NCI-H187 (cell line): ENCODE data around the gene ARHGAP15.

Experiments
- DNase-seq, 2 experiments: peaks; one replicate each; lab custom pipeline; 2025; lab: John Stamatoyannopoulos, UW

Gene ARHGAP15

DNA sequence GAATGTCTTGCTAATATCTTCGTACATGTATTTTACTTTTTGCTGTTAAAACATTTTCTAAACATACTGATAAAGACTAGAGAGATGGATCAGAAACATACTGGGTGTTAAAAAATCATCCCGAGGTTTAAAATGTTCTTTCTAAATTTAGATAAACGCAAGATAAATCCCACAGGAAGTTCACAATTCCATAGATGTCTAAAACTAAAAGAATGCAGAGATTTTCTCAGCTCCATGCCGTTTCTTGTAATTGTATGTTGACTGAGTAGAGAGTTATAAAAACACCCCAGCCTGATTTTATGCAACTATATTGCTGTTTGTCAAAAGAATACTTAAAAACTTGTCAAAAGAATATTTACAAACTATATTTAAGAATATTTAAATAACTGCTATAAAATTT is 455.7 kb downstream of the ARHGAP15 start:
- no peak for DNase-seq

DNA sequence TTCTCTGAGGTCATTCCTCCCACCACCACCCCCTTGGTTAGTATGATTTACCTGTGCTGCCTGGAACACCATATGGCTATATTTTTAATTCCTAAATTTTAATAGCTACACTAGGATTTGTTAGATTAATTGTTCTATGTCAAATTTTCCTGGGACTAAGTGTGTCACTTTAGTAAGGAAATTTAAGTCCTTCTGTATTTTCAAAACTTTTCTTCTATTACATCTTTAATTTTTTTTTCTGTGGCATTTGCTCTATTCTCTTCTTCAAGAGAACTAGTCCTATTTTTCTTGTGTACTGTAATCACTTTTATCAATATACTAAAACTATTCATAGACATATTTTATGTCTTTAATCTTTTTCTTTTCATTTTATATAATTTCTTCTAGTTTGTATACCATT is 456.9 kb downstream of the ARHGAP15 start:
- DNase-seq, result no peak

DNA sequence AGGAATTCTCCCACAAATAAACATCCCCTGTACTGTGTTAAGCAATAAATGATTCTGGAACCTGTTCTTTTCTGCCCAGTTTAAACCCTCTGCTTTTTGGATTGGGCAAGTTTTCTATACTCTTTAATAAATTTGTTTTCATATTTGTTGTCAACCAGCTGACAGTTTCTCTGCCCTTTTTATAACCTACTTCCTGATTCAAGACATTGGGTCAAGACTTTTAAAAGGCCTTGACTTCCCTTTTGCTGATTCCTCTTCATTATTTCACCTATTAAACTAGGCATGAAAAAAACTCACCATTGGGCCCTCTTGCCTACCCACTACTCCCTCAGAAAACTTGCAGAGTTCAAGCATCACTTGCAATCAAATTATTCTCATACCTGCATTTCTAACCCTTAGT is 459.5 kb downstream of the ARHGAP15 start:
- DNase-seq, result no peak

DNA sequence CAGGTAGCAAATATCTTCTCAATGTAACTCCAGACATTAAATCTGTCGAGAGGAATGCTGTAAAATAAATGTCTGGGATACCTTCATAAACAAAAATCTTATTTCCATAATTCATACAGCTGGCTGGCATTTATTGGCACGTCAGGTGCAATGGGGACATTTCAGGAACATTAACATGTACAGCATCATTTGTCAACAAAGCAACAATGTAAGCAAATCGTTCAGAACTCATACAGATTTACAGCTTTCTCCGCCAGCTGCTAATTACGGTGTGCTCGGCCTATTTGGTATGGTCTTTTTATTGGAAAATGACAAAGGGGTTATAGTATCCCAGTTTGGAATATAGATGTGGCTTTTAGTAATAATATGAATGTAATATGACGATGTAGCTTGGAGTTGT is 464.9 kb downstream of the ARHGAP15 start:
- no peak for DNase-seq

DNA sequence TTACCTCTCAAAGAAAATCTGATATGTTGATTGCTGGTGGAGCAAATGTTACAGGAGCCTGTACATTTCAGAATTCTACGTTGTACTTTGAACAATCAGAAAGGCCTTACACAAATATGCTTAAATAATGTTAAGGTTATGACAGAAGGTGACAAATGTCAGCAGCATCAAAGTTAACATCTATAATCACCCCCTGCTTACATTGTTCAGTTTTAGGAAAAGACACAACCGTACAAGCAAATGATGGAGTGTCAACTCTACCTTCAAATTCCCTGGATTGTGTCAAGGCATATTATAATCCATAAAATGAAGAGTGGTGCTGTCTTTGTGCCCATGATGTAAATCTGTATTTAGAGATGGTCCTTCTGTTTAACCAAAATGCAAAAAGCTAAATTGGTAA is 465.5 kb downstream of the ARHGAP15 start:
- no peak for DNase-seq

DNA sequence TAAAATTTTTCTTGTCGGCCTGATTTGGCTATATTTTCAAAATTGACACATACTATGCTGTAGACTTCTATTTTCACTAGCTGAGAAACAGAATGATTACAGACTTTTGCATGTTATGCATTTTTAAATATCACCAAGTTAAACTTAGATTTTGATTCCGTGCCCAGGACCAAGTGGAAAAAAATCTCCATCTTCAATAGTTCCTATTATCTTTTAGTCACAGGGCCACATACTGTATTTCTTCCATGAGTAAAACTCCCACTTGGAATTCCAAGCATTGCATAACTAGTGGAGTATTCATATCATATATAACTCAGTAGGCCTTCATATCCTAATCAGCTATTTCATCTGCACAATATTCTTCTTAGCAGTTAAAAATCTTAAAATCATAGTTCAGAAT is 470.9 kb downstream of the ARHGAP15 start:
- no peak for DNase-seq

DNA sequence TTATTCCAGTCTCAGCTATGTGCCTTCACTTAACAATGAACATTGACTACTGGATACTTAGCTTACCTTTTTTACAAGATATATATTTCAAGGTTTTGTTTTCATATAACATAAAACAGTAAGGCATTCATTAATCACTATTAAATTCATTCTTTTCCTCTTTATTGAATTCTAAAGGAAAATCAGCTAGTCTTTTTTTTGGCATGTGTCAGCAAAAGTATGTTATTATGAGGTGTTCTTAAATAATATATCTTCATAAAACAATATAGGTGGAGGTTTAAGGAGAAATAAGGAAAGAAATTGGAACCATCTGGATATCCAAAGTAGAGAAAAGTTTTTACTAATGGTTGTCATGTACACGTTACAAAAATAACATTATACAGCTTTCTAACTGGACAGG is 472.6 kb downstream of the ARHGAP15 start:
- no peak for DNase-seq

DNA sequence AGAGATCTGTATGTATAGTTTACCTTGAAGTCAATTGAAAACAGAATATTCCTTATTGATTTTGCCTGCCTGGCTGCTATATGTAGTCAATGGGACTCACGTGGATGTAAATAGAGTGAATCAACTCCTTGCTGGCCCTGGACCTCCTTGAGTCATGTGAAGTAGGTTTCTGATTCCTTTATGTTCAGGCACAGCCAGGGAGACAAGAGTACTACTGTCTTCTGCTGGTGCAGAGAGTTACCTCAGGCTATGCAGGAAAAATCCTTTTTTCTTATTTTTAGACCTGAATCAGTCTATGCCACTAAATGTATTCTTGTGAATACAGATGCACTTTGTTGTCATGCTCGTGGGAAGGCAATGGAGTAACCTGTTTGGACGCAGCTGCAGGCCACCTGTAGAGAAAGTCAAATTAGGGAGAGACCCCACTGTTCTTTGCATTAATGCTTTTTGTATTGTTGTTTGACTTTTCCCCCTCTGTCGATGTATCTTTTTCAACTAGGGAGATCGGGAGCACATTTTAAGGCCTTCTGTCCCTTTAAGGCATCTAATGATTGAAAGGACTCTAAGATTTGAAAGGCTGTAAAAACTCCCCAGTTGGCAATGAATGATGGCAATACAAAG is 473.9 kb downstream of the ARHGAP15 start:
- DNase-seq, result no peak

DNA sequence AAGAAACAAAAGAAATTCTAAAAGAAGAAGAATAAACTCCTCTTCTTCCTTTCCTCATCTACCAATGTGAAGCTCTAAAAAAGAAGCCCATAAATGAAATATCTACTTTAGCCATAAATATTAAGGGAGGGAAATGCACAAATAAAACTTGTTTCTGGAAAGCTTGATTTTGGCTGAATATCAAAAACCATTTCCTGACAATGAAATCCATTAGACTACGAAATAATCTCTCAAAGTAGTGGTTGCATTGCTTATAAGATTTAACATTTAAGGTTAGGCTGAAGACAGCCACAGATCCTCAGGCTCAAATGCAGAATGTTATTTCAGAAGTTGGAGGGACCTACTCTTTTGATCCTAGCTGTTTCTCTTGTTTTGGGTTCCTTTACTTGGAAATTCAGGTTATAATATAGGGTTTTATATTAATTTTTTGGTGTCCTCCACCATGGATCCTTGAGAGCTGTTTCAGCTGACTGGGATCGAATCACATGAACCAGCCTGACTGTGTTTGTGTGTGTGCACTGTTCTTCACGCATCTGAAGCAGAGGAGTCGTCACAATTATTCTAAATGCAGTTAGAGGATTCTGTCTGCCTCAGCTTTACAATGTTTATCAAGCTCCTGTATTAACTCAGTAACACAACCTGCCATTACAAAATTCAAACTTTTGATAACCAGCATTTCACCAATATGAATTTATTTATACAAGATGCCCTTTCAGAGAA is 474.8 kb downstream of the ARHGAP15 start:
- DNase-seq, result no peak

DNA sequence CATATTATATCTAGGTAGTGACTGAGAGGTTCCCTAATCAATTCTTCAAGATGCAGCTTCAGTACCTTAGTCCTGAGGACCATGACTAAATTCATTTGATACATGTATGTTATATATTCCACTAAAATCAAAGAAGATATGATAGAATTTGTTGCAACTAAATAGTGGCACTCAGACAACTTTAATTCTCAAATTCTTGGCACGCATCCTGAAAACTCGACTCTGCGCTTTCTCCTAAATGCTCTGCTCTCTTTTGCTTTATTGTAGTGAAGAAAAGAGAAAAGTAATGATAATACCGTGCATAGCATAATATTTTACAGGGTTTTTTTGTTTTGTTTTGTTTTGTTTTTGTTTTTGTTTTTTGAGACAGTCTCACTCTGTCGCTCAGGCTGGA is 475.3 kb downstream of the ARHGAP15 start:
- no peak for DNase-seq

DNA sequence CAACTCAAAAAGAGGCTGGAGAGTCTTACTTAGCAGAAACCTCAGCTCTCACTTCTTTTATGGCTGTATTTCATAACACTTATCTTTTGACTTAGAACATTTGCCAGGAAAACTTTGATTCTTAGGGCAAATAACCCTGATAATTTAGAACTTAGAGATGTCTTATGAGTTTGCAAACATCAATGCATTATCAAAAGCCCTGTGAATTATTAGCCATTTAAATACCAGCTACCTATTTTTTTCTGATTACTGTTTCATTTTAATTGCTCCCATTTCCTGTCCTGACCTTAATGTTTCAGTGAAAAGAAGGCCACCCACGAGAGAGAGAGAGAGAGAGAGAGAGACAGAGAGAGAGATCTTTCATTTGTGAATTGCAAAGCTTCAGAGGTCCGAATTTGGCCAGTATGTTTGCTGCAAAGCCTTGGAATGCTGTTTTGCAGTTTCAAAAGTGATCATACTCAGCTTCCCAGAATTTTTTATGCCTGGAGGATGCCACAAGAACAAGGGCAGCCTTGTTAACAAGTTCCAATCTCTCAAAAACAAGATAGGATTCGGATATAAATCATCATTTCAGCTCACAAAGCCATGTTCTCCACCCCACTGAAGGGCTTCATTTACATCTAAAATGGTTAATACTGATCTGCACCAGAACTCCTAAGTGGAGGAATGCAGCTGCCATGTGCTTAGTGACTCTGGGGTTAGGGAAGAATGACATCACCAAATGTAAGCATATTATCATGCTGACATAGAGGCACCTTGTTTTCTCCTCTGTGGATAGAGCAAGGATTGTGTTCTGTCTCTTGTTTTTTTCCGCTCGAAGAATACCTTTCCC is 478.2 kb downstream of the ARHGAP15 start:
- no peak for DNase-seq

DNA sequence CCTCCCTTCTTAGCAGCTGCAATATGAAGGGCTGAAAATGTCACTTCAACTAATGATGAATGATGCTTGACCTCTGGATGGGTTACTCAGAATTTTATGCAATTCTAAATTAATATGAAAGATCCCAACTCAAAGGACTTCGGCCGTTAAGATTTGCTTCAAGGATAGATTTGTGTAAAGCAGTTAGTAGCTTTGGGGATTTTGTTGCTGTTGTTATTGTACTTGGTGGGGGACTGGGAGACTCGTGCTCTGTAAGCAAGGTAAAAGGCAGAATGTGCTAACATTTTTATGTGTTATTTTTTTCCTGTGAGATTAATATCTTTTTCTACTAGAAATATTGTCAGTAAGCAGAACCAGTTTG is 478.8 kb downstream of the ARHGAP15 start:
- peak in 1 of 2 experiments; percentile 21 for DNase-seq

DNA sequence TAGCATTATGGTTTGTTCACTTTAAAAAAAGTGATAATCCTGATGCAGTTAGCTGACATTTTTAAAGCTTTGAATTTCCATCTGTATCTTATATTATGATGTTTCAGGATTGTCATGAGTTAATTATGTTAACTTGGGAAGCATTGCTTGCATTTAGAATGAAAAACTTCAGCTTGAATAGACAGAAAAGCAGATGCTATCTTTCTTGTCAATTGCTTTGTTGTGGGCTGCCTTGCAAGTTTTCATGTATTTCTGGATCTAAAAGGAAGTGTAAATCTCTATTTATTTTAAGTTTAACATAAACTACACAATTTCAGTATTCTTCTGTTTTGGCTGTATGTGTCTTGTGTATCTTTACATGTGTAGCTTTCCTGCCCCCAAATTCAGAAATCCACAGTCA is 479.5 kb downstream of the ARHGAP15 start:
- no peak for DNase-seq

DNA sequence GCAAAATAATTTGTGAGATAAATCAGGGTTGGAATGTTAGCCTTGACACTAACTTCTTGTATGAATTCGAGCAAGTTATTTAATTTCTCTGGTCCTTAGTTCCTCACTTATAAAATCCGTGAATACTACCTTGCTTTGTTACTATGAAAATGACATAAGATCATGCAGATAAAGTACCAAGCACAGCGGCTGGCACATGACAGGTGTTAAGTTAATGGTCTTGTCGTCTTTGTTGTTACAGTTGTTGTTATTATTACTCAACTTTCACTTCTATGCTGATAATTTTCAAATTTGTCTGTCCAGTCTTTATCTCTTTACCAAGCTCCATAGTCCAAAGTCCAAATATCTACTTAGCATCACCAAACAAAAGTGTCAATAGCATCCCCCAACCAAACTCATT is 482.1 kb downstream of the ARHGAP15 start:
- no peak for DNase-seq

DNA sequence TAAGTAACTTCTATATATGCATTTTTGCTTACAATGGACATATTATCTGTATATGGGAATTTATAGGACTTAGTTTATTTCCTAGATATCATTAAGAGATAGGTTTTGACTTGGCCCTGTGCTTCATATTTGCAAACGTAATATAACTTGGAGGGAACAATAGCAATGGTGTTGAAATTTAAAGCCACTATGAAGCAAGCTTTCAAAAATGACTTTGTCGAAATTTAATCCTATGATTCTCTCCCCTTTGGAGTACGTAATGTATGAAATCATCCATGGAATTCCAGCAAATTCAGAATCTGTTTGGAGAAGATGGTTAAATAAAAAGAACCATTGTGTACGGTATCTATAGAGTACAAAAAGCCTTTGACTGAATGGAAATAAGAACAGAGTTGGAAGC is 486.3 kb downstream of the ARHGAP15 start:
- no peak for DNase-seq

DNA sequence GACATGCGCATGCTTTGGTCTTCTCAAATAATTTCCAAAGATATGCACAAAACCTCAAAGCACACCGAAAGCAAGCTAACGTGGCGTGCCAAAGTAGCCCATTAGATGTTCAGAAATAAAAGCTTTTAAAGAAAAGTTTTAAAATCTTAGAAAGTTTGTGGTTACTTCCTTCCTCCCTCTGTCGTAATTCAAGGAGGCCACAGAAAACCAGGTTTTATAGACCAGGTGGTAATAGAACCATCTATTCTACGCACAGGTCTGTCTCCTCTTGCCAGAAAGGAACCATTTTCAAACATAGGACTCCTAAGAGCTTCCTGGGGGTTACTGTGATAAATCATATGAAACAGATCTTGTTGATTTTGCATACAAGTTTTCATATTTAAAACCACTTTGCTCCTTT is 487.2 kb downstream of the ARHGAP15 start:
- DNase-seq, result no peak

DNA sequence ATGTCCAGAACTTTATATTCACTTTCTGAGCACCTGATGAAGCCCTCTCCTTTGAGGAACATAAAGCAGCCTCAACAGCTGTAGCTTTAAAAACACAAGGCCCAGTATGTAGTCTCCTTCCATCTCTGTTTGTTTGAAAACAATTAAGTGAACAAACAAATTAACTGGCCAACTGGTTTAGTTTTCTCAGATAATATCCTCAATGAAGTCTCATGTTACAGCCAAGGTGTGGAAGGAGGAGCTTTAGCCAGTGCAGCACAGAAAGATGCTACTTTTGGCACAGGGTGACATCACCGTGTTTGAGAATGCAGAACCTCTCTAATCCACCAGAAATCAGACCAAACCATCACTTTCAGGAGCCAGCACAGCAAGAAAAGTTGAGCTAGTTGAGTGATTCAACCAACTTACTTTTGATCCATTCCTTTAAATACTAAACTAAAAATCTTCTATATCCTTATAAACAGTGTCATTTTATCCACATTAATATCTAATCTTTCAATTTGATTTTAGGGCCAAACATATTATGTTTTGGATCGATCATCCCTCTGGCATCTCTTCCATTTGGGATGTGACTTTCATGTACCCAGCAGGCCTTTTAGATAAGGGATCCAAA is 488.7 kb downstream of the ARHGAP15 start:
- DNase-seq, result no peak

DNA sequence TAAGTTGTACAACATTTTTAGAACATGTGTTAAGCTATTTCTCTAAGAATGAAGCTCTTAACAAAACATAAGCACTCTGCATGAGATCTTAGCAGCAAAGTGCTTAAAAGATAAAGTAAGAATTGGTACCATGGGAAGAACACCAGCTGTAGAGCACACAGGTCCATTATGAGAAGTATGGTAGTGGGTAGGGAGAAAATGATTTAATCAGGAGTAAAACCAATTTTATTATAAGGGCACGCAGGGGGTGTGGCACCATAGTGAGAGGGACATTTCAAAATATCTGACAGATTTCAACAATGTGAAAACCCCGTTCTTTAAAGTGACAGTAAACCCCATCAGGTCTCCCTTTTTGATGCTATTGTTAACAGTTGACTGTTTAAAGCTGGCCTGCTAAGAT is 492.9 kb downstream of the ARHGAP15 start:
- DNase-seq, result no peak

DNA sequence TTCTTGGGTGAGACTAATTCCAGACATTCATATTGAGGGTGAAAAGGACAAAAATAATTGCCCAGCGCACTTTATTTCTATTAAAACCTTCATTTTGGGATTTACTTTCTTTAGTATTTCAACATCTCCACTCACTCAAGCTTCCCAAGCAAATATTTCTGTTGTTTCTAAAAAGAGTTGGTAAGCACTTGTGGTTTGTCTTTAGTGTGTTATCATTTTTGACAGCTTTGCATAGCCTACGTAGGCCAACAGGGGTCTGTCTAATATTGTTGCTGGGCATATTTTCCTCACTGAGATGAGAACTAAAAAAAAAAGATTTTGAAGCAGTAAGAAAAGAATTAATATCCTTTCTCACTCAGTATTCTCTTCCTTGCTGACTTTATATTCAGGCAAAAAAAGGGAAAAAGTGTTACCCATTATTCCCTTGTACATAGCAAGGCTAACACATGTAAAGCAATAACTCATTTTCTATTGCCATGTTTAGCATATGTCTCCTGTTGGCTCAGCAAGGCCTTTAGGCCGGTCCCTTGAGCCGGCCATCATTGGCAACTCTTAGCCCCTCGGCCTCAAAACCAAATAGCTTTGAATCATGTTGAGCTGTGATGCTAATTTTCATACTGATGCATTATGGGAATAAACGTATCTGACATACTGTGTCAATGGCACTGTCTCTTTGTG is 494.2 kb downstream of the ARHGAP15 start:
- no peak for DNase-seq

DNA sequence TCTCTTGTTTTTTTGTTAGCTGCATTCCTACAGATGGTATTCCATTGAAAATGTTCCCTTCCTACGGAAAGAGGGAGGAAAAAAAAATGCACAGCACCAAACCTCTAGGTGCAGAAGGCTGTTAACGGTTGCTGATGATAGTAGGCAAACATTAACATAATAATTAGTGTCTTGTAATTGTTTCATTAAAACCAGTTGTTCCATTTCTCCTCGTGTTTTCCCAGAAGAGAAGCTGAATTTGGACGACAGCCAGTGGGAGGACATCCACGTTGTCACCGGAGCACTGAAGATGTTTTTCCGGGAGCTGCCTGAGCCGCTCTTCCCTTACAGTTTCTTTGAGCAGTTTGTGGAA is 494.7 kb downstream of the ARHGAP15 start:
- no peak for DNase-seq

DNA sequence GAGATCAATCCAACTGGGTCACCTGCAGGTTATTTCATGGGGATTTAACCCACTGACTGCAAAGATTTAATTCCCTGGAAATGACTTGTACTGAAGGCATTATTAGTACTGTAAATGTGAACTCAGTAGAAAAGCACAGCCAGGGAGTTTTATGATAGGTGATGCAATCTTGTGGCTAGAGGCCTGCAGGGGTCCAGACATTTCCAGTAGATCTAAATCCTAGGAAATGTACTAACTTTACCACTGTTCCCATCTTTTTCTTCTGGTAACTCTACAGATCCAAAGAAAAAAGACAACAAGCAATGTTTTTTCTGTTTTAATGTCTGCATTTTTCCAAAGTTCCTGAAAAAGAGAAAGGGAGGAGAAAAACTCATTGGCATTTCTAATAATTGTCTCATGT is 500.1 kb downstream of the ARHGAP15 start:
- DNase-seq, result no peak

DNA sequence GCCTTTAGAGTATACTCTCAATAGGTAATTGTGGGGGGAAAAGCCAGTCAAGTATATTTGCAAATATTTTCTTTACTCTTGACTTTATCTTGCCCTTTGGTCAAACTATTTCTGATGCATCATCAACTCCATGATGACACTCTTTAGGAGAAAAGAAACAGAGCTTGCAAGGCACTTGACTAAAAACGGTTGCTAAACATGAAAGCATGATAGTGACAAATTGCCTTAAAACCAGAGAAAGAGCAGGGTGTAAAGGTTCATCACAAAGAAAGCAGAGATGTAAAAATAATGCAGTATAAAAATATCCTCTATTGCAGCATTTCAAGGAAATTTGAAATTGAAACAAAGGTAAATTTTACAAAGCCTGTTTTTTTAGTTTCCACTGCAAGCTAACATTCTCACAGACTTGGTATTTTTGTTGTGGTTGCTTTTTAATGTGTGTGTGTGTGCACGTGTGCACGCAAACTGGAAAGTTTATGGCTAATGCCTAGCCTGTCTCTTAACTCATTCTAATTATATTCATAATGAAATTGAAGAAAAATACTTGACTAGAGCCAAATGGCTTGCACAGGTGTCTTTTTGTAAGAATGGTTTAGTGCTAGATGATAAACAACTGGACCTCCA is 503.6 kb downstream of the ARHGAP15 start:
- DNase-seq, result peak; percentile 29 to 36
